OCI-LY7 (cell line): Measurements from ENCODE around the gene STK32A.

Experiments used
- EZH2phosphoT487 ChIP-seq: fragments of 200-600 bp; sonication (generic); IDR thresholded peaks from 2 replicates; pipeline ENCODE4 v1.6.1; 2018; ENCODE audit warnings: low read depth, borderline replicate concordance, mild to moderate bottlenecking, mixed run types, antibody characterized with exemption, low read length, moderate library complexity, mixed read lengths
- TF ChIP-seq, protein P1 (sequence below): fragments of 200-600 bp; sonication (generic); conservative IDR thresholded peaks from 2 replicates; pipeline ENCODE4 v1.5.1; 2014; ENCODE audit warnings: mild to moderate bottlenecking, antibody characterized with exemption, low read length, moderate library complexity, mixed read lengths

DNA sequence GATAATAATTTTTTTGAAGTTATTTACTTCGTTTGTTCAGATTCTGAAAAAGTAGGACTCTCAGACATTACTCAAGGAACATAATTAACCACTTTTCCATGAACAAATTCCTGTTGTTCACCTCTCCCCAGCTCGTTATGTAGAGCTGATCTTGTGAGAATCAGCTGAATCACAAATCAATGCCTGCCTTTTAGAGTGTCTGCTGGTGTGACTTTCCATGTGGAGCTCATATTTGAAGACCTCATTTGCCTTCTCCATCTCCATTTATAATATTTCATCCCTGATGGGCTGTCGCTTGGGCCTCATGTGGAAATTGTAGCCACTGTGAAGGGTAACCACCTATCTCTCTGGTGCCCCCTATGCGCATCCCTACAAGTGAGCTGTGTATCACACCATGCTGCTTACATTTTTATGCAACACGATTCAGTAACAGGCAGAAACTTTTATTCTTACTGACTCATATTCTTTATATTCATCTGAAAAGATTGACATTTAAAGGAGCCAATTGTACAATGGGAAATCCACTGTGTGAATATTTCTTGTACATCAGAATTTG is 111.3 kb downstream of the STK32A start:
- TF ChIP-seq, protein P1, sequence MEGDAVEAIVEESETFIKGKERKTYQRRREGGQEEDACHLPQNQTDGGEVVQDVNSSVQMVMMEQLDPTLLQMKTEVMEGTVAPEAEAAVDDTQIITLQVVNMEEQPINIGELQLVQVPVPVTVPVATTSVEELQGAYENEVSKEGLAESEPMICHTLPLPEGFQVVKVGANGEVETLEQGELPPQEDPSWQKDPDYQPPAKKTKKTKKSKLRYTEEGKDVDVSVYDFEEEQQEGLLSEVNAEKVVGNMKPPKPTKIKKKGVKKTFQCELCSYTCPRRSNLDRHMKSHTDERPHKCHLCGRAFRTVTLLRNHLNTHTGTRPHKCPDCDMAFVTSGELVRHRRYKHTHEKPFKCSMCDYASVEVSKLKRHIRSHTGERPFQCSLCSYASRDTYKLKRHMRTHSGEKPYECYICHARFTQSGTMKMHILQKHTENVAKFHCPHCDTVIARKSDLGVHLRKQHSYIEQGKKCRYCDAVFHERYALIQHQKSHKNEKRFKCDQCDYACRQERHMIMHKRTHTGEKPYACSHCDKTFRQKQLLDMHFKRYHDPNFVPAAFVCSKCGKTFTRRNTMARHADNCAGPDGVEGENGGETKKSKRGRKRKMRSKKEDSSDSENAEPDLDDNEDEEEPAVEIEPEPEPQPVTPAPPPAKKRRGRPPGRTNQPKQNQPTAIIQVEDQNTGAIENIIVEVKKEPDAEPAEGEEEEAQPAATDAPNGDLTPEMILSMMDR = no peak
- TF ChIP-seq EZH2phosphoT487 = no peak
